HG03571 (cell line): ENCODE results near the gene POLR2A.

Source experiments
- ATAC-seq: cut with Tn5 transposase; IDR thresholded peaks from one replicate; pipeline ENCODE4 v1.9.1; 2021; ENCODE audit not compliant: unreplicated experiment

POLR2A gene

DNA sequence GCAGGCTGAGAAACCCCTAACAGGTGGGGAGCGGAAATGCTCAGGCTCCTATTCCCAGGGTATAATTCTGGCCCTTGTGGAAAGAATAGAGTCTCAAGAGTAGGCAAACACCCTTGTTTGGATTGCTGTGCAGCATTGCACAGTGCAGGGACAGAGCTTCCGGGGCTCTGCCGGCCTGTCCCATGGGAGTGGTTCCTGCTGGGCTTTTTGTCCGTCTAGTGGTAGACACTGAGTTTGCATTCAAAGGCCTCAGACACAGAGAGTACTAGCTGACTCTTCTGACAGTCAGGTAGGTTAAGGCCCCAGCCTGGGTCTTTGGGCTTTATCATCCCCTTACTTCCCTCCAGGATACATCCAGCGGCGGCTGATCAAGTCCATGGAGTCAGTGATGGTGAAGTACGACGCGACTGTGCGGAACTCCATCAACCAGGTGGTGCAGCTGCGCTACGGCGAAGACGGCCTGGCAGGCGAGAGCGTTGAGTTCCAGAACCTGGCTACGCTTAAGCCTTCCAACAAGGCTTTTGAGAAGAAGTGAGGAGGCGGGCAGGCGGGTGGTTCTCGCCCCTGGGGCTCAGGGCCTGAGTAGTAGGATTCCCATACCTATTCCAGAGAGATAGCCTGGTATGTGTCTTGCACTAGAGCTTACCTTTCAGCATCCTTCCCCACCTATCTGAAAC, 18.1 kb downstream of the POLR2A start:
- no peak for ATAC-seq

DNA sequence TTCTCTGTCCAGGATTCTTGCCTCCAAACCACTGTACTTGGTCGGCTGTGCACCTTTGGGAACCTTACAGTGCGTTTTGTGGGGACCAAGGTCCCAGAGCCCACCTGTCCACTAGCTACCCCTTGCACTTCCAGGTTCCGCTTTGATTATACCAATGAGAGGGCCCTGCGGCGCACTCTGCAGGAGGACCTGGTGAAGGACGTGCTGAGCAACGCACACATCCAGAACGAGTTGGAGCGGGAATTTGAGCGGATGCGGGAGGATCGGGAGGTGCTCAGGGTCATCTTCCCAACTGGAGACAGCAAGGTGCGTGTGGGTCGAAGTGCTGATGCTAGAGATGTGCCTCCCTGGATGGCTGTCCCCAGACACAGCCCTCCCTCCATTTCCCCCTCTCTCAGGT, 18.8 kb downstream of the POLR2A start:
- no peak for ATAC-seq

DNA sequence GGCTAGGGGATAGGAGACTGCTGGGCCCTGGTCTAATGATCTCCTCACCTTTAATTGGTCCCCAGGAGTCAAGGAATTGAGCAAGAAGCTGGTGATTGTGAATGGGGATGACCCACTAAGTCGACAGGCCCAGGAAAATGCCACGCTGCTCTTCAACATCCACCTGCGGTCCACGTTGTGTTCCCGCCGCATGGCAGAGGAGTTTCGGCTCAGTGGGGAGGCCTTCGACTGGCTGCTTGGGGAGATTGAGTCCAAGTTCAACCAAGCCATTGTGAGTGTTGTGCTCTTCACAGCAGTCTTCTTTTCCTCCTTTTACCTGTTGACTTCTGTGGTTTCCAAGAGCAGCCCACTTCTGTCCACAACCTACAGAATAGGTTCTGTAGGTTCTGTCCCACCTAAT, 19.4 kb downstream of the POLR2A start:
- no peak for ATAC-seq

DNA sequence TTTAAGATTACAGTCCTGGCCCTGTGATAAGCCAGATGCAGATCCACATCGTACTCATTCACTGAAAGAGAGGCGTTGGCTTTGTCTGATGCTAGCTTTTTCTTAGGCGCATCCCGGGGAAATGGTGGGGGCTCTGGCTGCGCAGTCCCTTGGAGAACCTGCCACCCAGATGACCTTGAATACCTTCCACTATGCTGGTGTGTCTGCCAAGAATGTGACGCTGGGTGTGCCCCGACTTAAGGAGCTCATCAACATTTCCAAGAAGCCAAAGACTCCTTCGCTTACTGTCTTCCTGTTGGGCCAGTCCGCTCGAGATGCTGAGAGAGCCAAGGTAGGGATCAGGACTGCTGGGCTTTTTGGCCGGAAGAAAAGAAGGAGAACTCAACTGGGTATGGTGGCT, 24.0 kb downstream of the POLR2A start:
- ATAC-seq: no peak

DNA sequence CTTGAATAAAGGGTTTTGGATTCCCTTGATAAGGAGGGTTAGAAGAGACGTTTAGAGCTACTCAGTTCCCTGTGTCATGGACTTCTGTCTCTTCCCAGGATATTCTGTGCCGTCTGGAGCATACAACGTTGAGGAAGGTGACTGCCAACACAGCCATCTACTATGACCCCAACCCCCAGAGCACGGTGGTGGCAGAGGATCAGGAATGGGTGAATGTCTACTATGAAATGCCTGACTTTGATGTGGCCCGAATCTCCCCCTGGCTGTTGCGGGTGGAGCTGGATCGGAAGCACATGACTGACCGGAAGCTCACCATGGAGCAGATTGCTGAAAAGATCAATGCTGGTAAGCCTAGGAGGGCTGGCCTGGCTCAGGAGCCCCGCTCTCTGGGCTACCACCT, 24.7 kb downstream of the POLR2A start:
- ATAC-seq: no peak

DNA sequence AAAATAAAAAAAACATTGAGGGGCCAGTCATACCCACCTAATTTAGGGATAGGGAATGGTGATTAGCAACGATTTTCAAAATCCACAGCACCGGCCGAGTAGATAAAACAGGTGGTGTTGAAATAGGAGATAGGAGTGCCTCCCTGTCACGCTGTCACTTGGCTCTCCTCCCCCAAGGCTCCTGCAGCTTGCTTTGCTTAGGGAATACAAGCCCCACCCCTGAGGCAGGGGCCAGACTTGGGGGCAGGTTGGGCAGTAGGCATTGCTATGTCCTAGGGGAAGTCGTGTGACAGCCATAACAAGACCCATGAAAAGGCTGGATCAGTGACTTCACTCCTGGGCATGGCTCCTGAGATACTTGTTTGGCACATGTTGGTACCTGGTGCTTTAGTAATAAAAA, 25.8 kb downstream of the POLR2A start:
- ATAC-seq: no peak

DNA sequence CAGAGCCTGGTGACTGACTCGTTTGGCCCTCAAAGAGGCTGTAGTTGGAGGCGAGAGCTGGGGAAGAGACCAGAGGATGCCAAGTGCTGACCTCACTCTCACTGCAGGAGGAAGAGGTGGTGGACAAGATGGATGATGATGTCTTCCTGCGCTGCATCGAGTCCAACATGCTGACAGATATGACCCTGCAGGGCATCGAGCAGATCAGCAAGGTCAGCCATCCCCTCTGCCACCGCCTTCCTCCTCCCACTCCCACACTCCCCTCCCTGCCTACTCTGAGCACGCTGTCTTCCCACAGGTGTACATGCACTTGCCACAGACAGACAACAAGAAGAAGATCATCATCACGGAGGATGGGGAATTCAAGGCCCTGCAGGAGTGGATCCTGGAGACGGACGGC, 26.9 kb downstream of the POLR2A start:
- ATAC-seq: no peak

DNA sequence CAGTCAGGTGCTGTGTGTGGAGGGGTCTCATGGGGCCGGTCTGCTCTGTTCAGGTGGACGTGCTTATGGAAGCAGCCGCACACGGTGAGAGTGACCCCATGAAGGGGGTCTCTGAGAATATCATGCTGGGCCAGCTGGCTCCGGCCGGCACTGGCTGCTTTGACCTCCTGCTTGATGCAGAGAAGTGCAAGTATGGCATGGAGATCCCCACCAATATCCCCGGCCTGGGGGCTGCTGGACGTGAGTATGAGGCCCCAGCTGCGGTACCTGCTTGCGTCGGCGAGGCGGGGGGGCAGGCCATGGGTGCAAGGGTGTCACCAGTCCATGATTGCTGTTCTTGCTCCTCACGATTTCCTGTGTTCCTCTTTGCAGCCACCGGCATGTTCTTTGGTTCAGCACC, 27.9 kb downstream of the POLR2A start:
- ATAC-seq: no peak

DNA sequence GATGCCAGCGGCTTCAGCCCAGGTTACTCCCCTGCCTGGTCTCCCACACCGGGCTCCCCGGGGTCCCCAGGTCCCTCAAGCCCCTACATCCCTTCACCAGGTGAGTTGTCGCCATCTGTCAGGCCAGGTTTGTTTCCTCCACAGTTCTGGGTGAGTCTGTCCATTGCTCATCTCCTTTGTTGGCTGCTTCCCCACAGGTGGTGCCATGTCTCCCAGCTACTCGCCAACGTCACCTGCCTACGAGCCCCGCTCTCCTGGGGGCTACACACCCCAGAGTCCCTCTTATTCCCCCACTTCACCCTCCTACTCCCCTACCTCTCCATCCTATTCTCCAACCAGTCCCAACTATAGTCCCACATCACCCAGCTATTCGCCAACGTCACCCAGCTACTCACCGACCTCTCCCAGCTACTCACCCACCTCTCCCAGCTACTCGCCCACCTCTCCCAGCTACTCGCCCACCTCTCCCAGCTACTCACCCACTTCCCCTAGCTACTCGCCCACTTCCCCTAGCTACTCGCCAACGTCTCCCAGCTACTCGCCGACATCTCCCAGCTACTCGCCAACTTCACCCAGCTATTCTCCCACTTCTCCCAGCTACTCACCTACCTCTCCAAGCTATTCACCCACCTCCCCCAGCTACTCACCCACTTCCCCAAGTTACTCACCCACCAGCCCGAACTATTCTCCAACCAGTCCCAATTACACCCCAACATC, 28.8 kb downstream of the POLR2A start:
- ATAC-seq: no peak

DNA sequence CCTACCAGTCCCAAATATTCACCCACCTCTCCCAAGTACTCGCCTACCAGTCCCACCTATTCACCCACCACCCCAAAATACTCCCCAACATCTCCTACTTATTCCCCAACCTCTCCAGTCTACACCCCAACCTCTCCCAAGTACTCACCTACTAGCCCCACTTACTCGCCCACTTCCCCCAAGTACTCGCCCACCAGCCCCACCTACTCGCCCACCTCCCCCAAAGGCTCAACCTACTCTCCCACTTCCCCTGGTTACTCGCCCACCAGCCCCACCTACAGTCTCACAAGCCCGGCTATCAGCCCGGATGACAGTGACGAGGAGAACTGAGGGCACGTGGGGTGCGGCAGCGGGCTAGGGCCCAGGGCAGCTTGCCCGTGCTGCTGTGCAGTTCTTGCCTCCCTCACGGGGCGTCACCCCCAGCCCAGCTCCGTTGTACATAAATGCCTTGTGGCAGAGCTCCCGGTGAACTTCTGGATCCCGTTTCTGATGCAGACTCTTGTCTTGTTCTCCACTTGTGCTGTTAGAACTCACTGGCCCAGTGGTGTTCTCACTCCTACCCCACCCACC, 29.8 kb downstream of the POLR2A start:
- no peak for ATAC-seq

DNA sequence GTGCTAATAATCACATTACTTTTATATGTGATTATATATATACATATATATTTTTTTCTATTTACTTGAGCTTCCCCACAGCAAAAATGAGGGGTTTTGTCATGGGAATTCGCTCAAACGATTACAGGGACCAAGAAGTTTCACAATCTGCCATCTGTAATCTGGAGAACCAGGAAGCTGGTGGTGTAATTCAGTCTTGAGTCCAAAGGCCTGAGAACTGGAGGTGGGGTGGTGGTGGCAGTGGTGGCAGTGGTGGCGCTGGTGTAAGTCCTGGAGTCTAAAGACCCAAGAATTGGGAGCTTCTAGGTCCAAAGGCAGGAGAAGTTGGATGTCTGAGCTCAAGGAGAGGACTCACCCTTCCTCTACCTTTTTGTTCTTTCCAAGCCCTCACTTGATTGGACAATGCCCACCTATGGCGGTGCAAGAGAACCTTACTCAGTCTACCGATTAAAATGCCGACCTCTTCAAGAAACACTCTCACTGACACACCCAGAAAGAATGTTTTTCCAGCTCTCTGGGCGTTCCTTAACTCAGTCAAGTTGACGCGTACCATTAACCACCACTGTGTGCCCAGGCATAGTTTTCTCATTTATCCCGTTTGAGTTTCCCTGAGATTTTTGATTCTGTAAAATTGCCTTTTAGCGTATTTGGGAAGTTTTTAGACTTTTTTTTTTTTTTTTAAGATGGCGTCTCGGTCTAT, 31.9 kb downstream of the POLR2A start:
- no peak for ATAC-seq

DNA sequence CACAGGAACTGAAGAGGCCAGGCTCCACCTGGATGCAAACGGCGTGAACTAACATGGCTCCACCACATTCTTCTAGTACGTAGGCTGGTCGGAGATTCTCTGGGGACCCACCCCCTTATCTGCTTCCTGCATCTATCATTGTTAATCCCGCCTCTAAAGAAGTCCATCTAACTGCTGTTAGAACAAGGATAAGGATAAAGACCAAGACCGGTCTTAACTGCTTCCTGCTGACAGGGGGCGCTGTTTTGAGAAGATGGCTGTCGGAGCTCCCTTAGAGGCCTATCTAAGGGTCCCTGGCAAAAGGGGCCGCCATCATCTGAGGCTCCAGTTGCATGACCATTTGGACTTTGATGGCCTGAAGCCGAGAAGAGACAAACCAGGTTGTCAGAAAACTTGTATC, 38.9 kb downstream of the POLR2A start:
- no peak for ATAC-seq

DNA sequence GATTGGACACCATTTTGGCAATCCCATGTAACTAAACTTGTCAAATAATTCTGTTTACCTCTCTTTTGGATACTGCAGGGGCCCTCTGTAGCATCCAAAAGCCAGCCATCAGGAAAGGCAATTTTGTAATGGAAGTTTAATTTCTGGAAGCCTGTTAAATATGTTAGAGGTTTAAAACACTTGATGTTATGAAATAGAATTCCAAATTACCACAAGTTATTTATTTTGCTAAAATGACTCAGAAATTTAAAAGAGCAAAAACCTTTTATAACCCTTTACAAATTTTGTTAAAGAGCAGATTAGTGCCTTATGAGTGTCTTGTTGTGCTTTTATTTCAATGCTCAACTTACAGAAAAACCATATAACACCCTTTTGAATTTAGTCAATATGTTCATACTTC, 44.7 kb downstream of the POLR2A start:
- ATAC-seq: no peak

DNA sequence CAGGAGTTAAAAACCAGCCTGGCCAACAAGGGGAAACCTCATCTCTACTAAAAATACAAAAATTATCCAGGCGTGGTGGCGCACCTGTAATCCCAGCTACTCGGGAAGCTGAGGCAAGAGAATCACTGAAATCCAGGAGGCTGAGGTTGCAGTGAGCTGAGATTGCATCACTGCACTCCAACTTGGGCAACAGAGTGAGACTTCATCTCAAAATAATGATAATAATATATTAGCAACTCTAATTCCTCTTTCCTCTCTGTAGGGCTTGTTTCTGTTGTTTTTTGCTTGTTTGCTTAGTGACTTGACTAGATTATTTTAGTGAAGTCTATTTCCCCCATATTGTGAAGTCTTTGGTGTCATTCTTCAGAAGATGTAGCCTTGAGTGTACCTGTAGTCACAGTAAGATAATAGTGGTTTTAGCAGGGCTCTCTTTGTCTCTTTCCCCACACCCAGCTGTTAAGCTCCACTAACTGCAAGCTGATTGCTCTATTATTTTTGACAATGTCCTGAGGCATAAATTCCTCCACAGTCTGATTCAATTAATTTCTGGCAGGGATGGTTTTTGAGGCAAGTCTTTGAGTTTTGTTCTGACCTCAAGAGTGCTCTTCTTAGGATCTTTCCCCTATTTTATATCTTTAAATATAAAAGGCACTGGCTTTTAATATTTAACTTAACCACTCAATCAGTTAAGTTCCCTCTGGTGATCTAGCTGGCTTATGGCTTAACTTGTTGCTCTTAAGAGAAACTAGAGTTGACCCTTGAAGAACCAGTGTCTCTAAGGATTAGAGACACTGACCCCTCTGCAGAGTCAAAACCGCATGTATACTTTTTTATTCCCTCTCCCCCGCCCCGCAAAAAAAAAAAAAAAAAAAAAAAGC, 46.1 kb downstream of the POLR2A start:
- no peak for ATAC-seq

DNA sequence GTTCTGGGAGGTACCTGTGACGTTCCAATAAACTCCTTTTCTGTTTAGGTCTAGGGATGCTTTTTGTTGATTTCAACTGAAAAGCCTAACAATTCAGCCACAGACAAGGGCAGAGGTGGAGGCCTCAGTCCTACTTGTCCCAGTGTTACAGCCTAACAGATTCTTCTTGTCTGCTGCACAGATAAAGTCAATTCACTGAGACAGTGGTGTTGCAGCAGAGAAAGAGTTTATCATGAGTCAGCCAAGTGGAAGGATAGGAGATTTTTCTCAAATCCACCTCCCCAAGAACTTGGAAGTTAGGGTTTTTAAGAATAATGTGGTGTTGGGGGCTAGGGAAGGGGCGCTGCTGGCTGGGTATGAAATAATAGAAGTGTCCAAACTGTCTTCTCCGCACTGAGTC, 53.9 kb downstream of the POLR2A start:
- ATAC-seq: no peak

DNA sequence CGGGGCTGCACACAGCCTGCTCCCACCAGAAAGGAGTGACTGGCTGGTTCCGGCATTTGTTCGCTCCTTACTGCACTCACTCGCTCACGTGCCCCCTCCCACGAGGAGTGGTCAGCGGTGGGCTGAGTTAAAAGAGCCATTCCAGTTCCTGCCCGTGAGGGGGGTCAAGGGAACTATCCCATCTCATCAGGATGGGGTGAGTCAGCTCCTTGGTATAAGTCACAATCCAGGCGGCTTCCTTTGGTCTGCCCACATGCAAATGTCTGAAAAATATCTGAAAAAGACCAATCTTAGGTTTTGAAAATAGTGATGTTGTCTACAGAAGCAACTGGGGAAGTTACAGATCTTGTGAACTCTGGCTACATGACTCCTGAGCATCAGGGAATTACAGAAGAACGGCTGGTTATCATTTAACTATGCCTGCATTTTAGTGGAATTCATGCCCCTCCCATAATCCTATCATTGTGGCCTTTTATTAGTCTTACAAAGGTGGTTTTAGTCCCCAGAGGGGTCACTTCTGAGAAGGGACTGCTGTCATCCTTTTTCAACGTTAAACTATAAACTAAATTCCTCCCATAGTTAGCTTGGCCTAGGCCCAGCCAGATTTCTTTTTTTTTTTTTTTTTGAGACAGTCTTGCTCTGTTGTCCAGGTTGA, 54.9 kb downstream of the POLR2A start:
- ATAC-seq: no peak

DNA sequence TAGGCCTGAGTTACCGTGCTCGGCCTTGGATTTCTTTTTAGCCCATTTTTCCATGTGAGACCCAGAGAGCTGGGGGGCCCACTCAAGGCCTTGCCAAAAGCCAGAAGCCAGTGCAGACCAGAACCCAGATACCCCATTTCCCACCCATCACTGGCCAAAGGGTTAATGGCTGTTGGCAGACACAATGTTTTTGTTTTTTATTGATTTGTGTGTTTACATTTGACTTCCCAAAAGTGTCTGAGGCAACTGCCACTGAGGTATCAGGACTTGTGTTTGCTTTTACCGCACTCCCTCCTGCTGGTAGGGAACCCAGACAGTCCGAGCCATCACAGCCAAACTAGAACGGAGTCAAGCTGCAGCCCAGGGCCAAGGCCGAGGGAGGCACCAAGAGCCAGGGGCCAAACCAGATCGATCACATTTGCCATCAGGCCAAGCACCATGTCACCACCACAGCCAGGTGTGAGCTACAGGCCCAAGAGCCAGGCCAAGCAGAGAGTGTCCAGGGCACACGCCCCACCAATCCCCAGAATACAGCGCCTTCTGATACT, 57.0 kb downstream of the POLR2A start:
- ATAC-seq: no peak

DNA sequence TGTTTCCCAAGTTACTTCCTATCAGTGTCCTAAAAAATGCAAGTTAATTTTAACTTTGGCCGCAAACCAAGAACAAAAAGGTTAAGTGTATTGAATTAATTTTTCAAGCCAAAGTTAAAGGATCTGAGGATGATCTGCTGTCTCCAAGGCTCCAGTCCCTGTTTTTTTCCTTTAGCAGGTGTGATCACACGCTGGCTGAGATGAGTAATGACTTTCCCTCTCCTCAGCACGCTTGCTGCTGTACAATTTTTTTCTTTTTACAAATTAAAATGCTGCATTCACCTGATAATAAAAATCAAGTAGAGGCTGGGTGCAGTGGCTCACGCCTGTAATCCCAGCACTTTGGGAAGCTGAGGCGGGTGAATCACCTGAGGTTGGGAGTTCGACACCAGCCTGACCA, 60.7 kb downstream of the POLR2A start:
- ATAC-seq: no peak

DNA sequence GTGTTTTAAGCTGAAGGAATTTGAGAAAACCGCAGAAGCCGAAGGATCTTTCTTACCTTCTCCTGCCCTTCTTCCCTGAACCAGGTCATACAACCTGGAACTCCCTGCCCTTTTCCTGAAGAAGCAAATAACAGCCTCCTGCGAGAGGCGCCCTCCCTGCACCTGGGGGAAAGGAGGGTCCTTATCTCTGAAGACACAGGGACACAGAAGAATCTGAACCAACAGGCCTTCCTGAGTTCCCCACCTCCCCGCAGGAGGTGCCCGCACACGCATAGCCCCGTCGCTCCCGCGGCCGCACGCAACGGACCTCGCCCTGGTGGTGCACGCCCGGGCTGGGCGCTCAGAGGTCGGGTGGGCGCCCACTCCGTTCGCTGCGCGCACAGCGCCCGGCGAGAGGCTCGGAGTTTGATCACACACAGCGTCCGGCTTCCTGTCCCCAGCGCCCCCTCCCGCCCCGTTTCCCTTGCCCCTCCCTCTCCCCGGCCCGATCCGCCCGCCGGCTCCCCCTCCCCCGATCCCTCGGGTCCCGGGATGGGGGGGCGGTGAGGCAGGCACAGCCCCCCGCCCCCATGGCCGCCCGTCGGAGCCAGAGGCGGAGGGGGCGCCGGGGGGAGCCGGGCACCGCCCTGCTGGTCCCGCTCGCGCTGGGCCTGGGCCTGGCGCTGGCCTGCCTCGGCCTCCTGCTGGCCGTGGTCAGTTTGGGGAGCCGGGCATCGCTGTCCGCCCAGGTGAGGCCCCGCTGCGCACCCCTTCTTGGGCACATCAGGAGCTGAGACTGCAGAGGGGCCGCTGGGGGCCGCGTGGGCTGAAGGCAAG, 64.6 kb downstream of the POLR2A start, which contains the start of gene TNFSF12:
Gene TNFSF12 (plus strand): TSS at position 474 of the 816 bp plus-strand sequence. CDS start 96 bp downstream, at position 570.
- no peak for ATAC-seq
